ENCODE results near the gene MED14.
"Not testable (repeated sequence)": the region's sequence is repeated elsewhere in the genome, so short reads cannot be mapped to it uniquely, and the experiment has no call there.

Gene MED14
- 77.1 reads per million, percentile 77 among the genes with 10 or more reads in this experiment for total RNA-seq

GRCh38 chrX:40735325-40736169 is at the start of gene MED14:
MED14 (minus strand) TSS chrX:40735542; CDS start chrX:40735412, 130 bp downstream.
- peak; percentile 95 for DNase-seq

GRCh38 chrX:40784516-40785151 is 49.3 kb upstream of the MED14 start:
- DNase-seq = no peak

- not testable (repeated sequence) for DNase-seq
These were observed 47.4 kb upstream of the MED14 start for GRCh38 chrX:40782644-40783259.

- no peak for DNase-seq
These were observed 45.6 kb upstream of the MED14 start for GRCh38 chrX:40780951-40781350.

GRCh38 chrX:40780082-40780481 is 44.7 kb upstream of the MED14 start:
- DNase-seq = no peak

GRCh38 chrX:40778861-40779575 is 43.7 kb upstream of the MED14 start:
- DNase-seq = no peak

GRCh38 chrX:40773809-40774208 is 38.5 kb upstream of the MED14 start:
- no peak for DNase-seq

- DNase-seq = no peak
These were observed 37.8 kb upstream of the MED14 start for GRCh38 chrX:40773188-40773587.

- no peak for DNase-seq
These were observed 36.9 kb upstream of the MED14 start for GRCh38 chrX:40772290-40772689.

GRCh38 chrX:40761762-40762161 is 26.4 kb upstream of the MED14 start:
- DNase-seq = no peak

- no peak for DNase-seq
These were observed 24.0 kb upstream of the MED14 start for GRCh38 chrX:40759374-40759773.

GRCh38 chrX:40757058-40757457 is 21.7 kb upstream of the MED14 start:
- DNase-seq = no peak

GRCh38 chrX:40755291-40756249 is 20.2 kb upstream of the MED14 start:
- no peak for DNase-seq

- DNase-seq = no peak
These were observed 14.5 kb upstream of the MED14 start for GRCh38 chrX:40749681-40750494.

GRCh38 chrX:40748977-40749376 is 13.6 kb upstream of the MED14 start:
- DNase-seq = no peak

- DNase-seq = no peak
These were observed 11.2 kb upstream of the MED14 start for GRCh38 chrX:40746521-40746920.

- no peak for DNase-seq
These were observed 796 bp upstream of the MED14 start for GRCh38 chrX:40736170-40736505.

GRCh38 chrX:40734971-40735324 is 394 bp downstream of the MED14 start:
- no peak for DNase-seq

- no peak for DNase-seq
These were observed 1.6 kb downstream of the MED14 start for GRCh38 chrX:40733706-40734105.

GRCh38 chrX:40732499-40732898 is 2.8 kb downstream of the MED14 start:
- DNase-seq = not testable (repeated sequence)

All from effector CD4-positive, alpha-beta T cell (primary cell).